Prostate gland (tissue), 2 donors: ENCODE data around the gene WEE2.

Experiments used
- CTCF ChIP-seq, 4 experiments: fragments of 200-600 bp in 2 of 4; fragments of 450-650 bp in 2 of 4; sonication (generic) in 2 of 4; IDR thresholded peaks; 1 replicate in 3 of 4; 2 replicates in 1 of 4; pipeline ENCODE4 v1.5.1; 2016 to 2019; ENCODE audit warnings: antibody characterized with exemption in 4 of 4, mild to moderate bottlenecking in 2 of 4, moderate library complexity in 2 of 4
- POLR2A ChIP-seq: fragments of 450-650 bp; IDR thresholded peaks from one replicate; pipeline ENCODE4 v1.6.1; 2016; ENCODE audit warnings: antibody characterized with exemption, mild to moderate bottlenecking

DNA sequence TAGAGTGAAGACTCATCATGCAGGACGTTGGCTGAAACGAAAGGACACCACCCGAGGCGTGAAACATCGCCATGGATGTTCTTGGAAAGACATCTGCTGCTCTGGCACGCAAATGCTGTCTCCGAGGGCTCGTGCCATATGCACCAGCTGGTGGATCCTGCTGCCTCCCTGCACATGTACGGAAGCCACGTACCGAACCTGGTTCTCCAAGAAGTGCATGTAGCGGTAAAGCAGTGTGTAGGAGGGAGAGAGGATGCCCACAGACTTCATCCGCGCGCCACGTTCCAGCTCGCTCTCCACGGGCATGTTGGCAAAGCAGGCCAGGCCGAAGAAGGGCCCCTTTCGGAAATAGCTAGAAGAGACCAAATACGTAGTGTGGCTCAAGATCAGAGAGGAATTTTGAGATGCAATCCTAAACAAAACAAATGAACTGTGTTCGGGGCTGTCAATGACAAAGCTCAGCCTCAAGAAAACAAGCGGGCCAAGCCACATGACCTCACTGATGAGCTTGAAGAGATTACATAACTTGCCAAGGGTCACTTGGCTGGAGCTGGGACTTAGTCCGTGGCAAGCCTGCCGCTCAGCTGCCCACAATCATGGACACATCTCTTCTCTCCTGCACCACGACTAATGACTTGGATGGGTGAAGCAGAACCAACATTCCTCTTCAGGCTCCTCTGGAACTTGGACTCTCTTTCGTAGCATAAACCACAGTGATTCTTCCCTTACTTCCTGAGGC, 22.7 kb upstream of the WEE2 start:
- TF ChIP-seq CTCF (IDR thresholded peaks at IDR 0.05) (no peak), POLR2A (no peak)
